IPS-NIHi11 (cell line): ENCODE results near the gene DBH.

Experiments used
- DNase-seq: peaks from one replicate; pipeline ENCODE4 v3.0.0; 2012; ENCODE audit warnings: mixed read lengths, low spot score

Gene DBH

GRCh38 chr9:133643978-133644760 lies 8.0 kb downstream of the DBH start:
- DNase-seq, result no peak

GRCh38 chr9:133645021-133645765 lies 9.0 kb downstream of the DBH start:
- DNase-seq, result no peak

GRCh38 chr9:133647148-133647547 lies 11.0 kb downstream of the DBH start:
- no peak for DNase-seq

DNA sequence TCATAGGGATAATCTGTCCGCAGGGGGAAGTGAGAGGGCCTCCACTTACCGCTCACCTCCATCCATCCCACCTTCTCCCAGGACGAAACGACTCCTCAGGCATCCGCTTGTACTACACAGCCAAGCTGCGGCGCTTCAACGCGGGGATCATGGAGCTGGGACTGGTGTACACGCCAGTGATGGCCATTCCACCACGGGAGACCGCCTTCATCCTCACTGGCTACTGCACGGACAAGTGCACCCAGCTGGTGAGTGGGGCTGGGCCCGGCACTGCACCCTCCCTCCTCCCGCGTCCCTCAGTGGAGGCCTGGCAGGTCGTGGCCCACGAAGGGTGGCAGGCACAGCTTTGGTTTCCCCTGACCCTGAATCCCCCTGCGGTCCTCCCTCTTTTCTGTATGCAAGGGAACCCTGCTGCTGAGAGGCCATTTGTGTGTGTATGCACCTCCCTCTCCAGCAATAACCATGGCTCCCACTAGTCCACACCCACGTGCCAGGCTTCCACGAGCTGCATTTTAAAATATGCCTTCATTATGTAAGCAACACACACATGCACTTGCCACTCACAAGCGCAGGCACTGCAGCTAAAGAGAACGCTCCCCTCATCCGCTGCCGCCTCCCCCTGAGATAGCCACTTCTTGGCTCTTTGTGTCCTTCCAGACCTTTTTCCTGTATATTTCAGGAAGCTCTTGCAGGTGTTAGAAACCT lies 11.8 kb downstream of the DBH start:
- DNase-seq, result no peak

- DNase-seq, result no peak
Measured at GRCh38 chr9:133649194-133649593, 13.0 kb downstream of the DBH start.

DNA sequence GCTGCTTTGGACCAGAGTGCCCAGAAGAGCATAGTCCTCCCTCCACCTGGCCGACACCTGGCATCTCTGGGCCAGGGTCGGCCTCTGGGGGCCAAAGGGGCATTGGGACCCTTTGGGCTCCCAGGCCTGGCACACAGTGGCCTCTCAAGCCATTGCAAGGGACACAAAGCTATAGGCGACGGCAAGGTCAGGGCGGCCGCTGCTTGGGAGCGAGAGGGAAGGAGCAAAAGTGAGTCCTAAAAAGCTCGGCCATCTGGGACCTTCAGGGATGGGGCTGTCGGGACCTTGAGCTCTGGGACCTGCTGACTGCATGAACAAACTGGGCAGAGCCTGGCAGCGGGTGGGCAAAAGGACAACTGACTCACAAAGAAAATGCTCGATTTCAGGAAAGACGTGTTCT lies 13.9 kb downstream of the DBH start:
- DNase-seq, result no peak

- DNase-seq, result no peak
Measured at GRCh38 chr9:133653638-133654037, 17.5 kb downstream of the DBH start.

DNA sequence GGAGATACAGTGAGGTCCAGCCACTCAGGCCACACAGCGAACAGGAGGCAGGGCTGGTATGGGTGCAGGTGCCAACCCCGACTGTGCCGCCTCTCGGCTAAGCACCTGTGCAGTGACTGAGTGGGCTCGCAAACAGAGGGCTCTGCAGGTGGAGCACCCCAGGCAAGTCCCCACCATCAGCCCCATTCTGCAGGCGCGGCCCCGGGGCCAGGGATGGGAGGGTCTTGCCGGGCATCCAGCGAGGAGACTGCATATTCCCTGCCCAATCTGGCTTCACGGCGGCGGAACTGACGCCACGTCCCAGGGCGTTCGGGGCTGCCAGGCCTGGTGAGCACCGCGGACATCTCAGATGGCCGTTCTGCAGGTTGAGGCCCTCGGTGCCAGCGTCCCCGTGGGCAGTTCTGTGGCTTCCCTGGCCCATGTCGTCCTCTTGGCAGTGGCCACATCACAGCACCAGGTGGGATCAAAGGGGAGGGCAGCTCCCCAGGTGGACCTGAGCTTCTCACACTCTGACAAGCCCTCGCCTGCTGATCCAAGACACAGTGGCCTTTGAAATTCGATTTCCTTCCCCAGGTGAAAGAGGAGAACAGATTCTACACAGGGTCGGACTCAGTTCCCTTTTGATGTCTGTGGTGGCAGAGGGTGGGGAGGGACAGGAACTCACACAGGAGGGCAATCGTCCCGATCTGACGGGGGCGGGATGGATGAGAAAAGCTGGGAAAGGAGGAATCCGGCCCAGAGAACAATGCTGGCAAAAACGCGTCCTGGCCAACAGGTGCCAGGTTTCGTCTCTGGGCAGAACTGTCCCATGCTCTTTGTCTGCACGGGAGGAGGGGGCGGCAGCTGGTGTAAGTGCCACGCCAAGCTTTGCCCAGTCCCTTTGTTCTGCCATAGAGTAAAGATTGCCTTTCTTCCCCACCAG lies 18.8 kb downstream of the DBH start:
- no peak for DNase-seq

- no peak for DNase-seq
Measured at GRCh38 chr9:133655701-133656100, 19.5 kb downstream of the DBH start.

DNA sequence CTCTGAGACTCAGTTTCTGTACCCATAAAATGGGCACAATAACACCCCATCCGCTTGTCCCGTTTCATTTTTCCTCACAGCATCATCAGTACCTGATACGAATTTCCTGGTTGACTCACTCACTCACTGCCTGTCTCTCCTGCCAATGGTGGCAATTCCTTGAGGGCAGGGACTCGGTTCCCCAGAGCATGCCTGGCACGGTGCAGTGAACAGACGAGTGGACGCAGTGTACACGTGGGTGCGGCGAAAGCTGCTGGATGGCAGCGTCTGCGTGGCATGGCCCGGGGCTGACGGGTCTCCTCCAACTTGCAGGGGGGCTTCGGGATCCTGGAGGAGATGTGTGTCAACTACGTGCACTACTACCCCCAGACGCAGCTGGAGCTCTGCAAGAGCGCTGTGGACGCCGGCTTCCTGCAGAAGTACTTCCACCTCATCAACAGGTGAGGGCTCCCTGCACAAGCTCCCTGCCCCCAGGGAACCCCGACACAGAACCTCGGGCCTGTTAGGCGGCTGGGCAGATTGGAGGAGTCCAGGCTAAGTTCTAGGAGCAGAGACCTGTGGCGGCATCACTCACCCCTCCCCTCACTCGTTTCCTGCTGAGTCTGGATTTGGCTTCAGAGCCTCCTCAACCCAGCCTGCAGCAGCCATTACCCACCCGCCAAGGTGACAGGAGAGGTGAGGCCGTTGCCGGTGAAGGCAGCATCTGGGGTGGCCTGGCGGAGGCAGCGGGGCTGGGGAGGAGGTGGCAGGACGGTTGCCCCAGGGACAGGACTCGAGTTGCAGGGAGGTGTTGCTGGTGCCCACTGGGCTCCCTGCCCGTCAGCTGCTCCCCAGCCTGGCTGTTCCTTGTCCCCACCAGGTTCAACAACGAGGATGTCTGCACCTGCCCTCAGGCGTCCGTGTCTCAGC lies 20.3 kb downstream of the DBH start:
- no peak for DNase-seq

- no peak for DNase-seq
Measured at GRCh38 chr9:133657120-133657661, 21.0 kb downstream of the DBH start.

DNA sequence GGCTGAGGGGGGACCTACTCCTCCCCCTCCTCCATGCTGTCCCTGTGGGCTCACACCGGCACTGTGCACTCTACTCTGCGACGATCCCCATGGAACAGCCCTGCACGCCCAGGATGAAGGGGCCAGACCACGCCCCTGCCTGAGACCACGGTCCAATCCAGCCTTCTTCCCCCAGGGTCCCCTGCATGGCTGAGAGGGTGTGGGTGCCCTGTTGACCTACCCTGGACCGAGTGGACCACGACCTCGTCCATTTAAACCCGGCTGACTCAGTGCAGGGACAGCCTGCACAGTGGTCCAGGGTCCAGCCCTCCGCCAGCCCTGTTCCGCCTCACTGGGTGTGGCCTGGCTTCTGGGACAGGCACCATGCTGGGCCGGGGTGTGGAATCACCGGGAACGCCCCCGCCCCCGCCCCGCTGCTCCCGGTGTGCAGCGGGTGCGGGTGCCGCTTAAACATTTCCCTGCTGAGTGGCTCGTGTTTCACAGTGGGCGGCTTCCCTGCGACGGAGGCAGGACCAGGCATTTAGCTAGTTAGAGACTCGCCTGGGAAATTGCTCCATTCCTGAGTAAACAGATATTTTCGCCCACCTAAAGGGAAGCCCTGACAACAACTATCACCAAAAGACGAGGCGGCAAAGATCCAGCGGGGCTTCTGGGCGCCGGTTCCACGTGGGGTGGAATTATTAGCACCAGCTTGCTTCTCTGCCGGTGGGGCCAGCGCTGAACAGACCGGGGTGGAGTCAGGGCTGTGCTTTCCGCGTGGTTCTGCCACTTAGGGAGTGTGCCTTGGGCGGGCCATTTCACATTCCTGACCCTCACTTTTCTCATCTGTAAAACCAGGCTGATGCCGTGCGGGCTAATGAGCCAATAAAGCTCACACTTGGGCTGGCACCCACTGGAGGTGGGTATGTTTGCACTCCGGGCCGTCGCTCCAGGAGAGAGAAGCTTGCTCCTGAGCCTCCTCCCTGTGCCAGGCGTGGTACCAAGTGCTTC lies 22.6 kb downstream of the DBH start:
- peak; percentile 78 for DNase-seq

DNA sequence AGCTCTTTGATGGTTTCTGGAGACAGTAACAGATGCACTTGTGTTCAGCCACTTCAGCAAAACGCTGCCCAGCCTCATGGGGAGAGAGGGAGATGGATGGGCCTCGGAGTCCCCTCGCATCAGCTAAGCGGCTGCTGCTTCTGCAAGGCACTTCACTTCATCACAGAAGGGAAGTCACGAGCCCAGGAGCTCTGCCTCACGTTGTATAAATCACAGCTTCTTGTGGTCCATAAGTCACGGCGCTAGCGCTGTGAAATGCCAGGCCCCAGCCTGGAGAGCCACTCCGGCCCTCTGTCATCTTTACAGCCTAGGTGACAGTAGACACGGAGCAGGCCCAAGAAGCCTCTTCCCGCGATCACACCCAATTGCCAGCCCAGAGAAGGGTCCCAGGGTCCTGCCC lies 23.4 kb downstream of the DBH start:
- no peak for DNase-seq

DNA sequence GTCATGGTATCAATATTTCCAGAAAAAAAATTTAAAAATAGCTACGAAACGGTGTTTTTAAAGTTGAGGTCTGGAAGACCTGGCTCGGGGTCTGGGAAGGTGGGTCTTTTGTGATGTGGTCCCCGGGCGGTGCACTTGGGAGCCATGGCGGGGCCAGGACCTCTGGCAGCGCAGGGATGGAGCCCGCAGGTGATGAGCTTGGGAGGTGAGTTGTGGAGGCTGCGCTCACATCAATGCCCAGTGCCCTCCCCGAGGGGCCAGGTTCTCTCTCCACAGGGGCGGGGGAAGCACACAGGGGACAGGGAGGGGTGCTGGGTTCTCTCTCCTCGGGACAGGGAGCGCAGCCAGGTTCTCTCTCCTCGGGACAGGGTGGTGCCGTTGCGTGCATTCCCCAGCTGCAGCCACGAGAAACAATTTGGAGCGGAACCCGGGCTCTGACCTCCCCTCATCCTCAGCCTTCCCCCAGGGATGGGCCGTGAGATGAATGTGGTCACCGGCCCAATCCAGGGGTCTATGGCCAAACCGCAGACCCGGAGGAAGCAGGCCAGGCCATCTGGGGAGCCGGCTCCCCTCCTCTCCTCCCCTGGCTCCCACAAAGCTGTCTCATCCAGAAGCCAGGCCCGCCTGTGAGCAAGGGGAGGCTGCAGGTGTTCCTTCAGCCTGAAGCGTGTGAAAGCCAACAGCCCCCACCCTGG lies 25.8 kb downstream of the DBH start:
- no peak for DNase-seq

DNA sequence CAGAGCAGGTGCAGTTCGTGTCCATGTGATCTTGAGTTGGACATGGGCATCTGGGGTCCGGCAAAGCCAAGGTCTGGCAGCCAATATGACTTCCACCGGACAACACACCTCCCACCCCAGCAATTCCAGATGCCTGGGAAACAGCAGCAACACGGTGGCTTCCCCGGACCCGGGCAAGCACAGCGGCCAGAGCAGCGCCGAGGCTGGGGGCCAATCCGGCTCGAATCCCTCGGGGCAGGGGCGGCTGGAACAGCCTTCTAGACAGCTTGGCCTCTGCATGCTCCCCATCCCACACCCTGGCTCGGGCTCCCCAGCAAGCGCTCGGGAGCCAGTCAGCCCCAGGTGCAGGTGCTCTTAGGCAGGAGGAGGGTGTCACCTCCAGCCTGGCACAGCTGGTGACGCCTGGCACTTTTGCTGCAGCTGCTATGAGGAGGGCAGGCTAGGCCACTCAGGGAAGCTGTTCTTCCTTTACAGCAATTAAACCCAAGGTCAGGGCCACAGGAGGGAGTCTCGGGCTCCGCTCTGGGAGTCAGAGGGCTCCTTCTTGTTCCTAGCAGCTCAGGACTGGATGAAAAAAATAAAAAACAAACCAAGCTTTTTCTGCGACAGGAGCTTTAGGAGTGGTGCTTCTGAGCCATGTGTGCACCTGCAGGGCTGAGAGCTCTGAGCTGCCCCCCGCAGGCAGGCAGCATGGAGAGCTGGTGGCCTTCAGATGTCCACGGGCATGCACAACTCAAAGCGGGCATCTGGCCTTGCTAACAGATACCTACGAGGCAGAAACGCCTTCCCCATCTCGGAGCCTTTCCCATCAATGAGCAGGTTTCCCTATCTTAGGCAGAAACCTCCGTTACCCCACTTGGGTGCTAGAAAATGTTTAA lies 28.2 kb downstream of the DBH start:
- no peak for DNase-seq

DNA sequence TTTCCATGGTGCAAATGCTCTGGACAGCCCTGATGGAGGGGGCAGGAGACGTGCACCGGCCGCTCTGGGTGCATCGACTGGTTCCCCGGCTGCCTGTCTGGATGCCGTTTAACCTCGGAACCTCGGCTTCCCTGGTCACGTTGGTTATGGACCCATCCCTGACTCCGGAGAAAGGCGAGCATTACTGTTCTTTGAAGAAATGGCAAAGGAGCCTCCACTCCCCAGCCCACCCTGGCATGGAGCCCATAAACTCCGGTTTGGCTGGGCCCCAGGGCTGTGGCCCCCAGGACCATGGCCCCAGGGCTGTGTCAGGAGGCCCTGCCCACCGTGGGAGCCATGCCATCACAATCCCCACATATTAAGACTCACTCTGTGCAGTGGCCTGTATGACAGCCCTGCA lies 28.9 kb downstream of the DBH start:
- no peak for DNase-seq

- DNase-seq, result no peak
Measured at GRCh38 chr9:133665535-133665934, 29.4 kb downstream of the DBH start.

- DNase-seq, result no peak
Measured at GRCh38 chr9:133666387-133666786, 30.2 kb downstream of the DBH start.
